Measurements from ENCODE around the gene DOK7. TPM values are rescaled to one million over a fixed set of nuclear protein-coding genes. Genes with fewer than 3 reads are reported as not detected.
A peak's percentile ranks its signal among the peaks of the same experiment; 100 is the strongest.

DOK7 gene
- polyA plus RNA-seq, 1 donor (not counting 4 experiments of a cell fraction or from before 2014, with no cell fraction given) = 0.13 TPM

DNA sequence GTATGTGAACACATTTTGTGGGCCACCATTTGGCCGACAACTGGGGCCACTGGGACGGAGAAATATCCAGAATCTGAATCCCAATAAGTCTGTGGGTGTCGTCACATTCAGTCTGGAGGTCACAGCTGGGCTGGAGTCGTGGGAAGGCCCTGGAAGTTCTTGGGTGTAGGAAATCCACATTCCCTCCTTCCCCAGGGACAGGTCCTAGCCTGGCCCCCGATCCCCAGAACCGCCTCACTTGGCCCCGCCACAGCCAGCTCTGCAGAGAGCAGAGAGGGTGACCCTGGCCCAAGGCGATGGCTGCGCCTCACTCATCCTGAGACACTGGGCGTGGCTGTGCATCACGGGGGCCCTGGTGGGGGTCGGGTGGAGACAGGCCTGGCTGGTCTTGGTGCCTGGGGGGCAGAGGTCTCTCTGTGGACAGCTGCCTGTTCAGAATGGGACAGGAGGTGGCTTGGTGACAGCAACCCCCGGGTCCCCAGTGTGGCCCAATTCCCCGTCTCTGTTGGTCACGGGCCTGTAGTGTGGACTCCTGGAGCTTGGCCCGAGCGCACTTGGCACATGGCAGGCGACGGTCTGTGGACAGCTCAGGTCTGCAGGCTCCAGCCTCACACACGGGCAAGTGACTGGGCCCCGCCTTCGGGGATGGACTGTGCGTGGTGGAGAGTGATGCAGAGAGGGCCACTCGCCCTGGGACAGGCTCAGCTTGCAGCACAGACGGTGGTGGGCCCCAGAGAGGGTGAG lies 16.4 kb downstream of the DOK7 start:
- no peak for FAIRE-seq
- H2AFZ ChIP-seq (ENCODE audit: control insufficient read depth, low read length) = no peak overlapping the region
- no peak for DNase-seq (ENCODE audit: low read depth, low spot score)
- peaks cover 7% of the 10 kb centered on the region for H3K4me1 ChIP-seq (ENCODE audit: control insufficient read depth, extremely low read depth, insufficient read depth, low read length)
- H3K36me3 ChIP-seq (ENCODE audit: control insufficient read depth in 2 of 2, extremely low read depth in 1 of 2, insufficient read depth in 2 of 2, low read length in 2 of 2) = no peaks in the 10 kb centered on the region
- no peaks in the 10 kb centered on the region for H3K9me3 ChIP-seq (ENCODE audit: control insufficient read depth, low read depth, low read length)
- H3K4me3 ChIP-seq (ENCODE audit: control insufficient read depth in 2 of 3, extremely low read depth in 1 of 3, insufficient read depth in 2 of 3, low read depth in 1 of 3, low read length in 3 of 3) = no peak overlapping the region
- no peak overlapping the region for H3K27ac ChIP-seq (ENCODE audit: control insufficient read depth, insufficient read depth, low read length)
- peaks cover 65% of the 10 kb centered on the region for H3K27me3 ChIP-seq (ENCODE audit: control insufficient read depth, extremely low read depth, insufficient read depth, low read length)
- TF ChIP-seq CTCF (optimal IDR thresholded peaks at IDR 0.05 in 1 of 3, IDR thresholded peaks at IDR 0.05 in 1 of 3, conservative IDR thresholded peaks at IDR 0.05 in 1 of 3; ENCODE audit: extremely low read depth in 1 of 3, insufficient read depth in 2 of 3, low read length in 3 of 3) (no peak), EZH2 (IDR thresholded peaks at IDR 0.05; ENCODE audit: low read length) (no peak)
- dilution Hi-C loops (cut with MboI; ENCODE audit: extremely low pct_ligation_motif_present, low sequenced_read_pairs) = no loop called here
- H4K20me1 ChIP-seq (ENCODE audit: control insufficient read depth, extremely low read depth, insufficient read depth, low read length) = no peaks in the 10 kb centered on the region
- H3K9ac ChIP-seq (ENCODE audit: control insufficient read depth, extremely low read depth, insufficient read depth, low read length) = no peak overlapping the region
- H3K9me1 ChIP-seq (ENCODE audit: control insufficient read depth, extremely low read depth, insufficient read depth, low read length) = no peaks in the 10 kb centered on the region
- no peaks in the 10 kb centered on the region for H3K79me2 ChIP-seq (ENCODE audit: control insufficient read depth, insufficient read depth, low read length)
- no peak overlapping the region for H3K4me2 ChIP-seq (ENCODE audit: control insufficient read depth, extremely low read depth, insufficient read depth, low read depth, low read length)

DNA sequence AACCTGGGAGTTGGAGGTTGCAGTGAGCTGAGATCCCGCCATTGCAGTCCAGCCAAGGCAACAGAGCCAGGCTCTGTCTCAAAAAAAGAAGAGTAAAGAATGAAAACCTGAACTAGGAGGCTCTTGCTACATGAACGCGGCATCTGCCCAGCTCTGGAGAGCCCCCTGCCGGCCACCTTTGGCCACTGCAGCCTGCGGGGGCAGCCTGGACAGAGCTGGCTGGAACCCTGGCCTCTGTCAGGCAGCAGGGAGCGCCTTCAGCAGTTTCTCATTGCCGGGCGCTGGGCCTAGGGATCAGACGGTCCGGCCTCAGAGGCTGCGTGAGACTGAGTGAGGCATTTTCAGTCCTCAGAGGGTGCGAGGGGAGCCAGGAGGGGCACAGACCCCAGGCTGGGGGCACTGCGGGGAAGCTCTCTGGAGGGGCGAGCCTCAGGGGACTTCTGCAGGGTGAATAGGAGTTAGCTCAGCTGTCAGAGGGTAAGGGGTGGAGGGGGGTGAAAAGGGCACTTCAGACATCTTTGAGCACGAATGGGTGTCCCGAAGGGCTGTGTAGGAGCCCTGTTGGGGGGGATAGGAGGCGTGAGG lies 17.5 kb downstream of the DOK7 start:
- Histone ChIP-seq H3K4me1 (ENCODE audit: control insufficient read depth, extremely low read depth, insufficient read depth, low read length) (peaks cover 18% of the 10 kb centered on the region), H3K9me3 (ENCODE audit: control insufficient read depth, low read depth, low read length) (no peaks in the 10 kb centered on the region), H3K9me1 (ENCODE audit: control insufficient read depth, extremely low read depth, insufficient read depth, low read length) (no peaks in the 10 kb centered on the region), H3K79me2 (ENCODE audit: control insufficient read depth, insufficient read depth, low read length) (no peaks in the 10 kb centered on the region), H3K27ac (ENCODE audit: control insufficient read depth, insufficient read depth, low read length) (no peak overlapping the region), H4K20me1 (ENCODE audit: control insufficient read depth, extremely low read depth, insufficient read depth, low read length) (no peaks in the 10 kb centered on the region), H3K27me3 (ENCODE audit: control insufficient read depth, extremely low read depth, insufficient read depth, low read length) (peaks cover 55% of the 10 kb centered on the region), H2AFZ (ENCODE audit: control insufficient read depth, low read length) (no peak overlapping the region), H3K9ac (ENCODE audit: control insufficient read depth, extremely low read depth, insufficient read depth, low read length) (no peak overlapping the region), H3K4me2 (ENCODE audit: control insufficient read depth, extremely low read depth, insufficient read depth, low read depth, low read length) (no peak overlapping the region), H3K36me3 (ENCODE audit: control insufficient read depth in 2 of 2, extremely low read depth in 1 of 2, insufficient read depth in 2 of 2, low read length in 2 of 2) (no peaks in the 10 kb centered on the region), H3K4me3 (ENCODE audit: control insufficient read depth in 2 of 3, extremely low read depth in 1 of 3, insufficient read depth in 2 of 3, low read depth in 1 of 3, low read length in 3 of 3) (no peak overlapping the region)
- peak; percentile 35 for DNase-seq (ENCODE audit: low read depth, low spot score)
- peak; percentile 75 for FAIRE-seq
- dilution Hi-C loops (cut with MboI; ENCODE audit: extremely low pct_ligation_motif_present, low sequenced_read_pairs) = no loop called here
- TF ChIP-seq EZH2 (IDR thresholded peaks at IDR 0.05; ENCODE audit: low read length) (no peak), CTCF (optimal IDR thresholded peaks at IDR 0.05 in 1 of 3, IDR thresholded peaks at IDR 0.05 in 1 of 3, conservative IDR thresholded peaks at IDR 0.05 in 1 of 3; ENCODE audit: extremely low read depth in 1 of 3, insufficient read depth in 2 of 3, low read length in 3 of 3) (peak in 2 of 3 experiments; percentile 97 to 100)
